Peyer's patch (tissue), 4 donors: ENCODE results near the gene PCDHB13. TPM values are rescaled to one million over a fixed set of nuclear protein-coding genes. Genes with fewer than 3 reads are reported as not detected.
A peak's percentile ranks its signal among the peaks of the same experiment; 100 is the strongest.
"Not testable (repeated sequence)": the region's sequence is repeated elsewhere in the genome, so short reads cannot be mapped to it uniquely, and the experiment has no call there.

Source experiments
- DNase-seq, 3 donors: peaks; one replicate each; pipeline ENCODE4 v3.0.0-alpha.2; 2017 to 2019
- H3K27ac ChIP-seq, 4 donors: fragments of 200-600 bp; sonication (generic); one replicate each; pipeline ENCODE4 v1.5.1; 2016 to 2019
- H3K27me3 ChIP-seq, 2 donors: fragments of 200-600 bp; sonication (generic); one replicate each; pipeline ENCODE4 v1.5.1; 2019
- H3K36me3 ChIP-seq, 3 donors: fragments of 200-600 bp; sonication (generic); one replicate each; pipeline ENCODE4 v1.5.1; 2016 to 2019
- H3K4me1 ChIP-seq, 4 donors: fragments of 200-600 bp; sonication (generic); one replicate each; pipeline ENCODE4 v1.5.1; 2016 to 2019
- H3K4me3 ChIP-seq, 4 donors: fragments of 200-600 bp; sonication (generic); 1 replicate in 3 of 4; 2 replicates in 1 of 4; pipeline ENCODE4 v1.5.1; 2016 to 2019; ENCODE audit warnings: mild to moderate bottlenecking in 1 of 4
- H3K9me3 ChIP-seq, 4 donors: fragments of 200-600 bp; sonication (generic); one replicate each; pipeline ENCODE4 v1.5.1; 2016 to 2019; ENCODE audit warnings: mild to moderate bottlenecking in 1 of 4
- POLR2A ChIP-seq, 2 donors: fragments of 450-650 bp; IDR thresholded peaks; one replicate each; pipeline ENCODE4 v1.5.1; 2017; ENCODE audit warnings: antibody characterized with exemption in 2 of 2, mild to moderate bottlenecking in 2 of 2, moderate library complexity in 2 of 2
- total RNA-seq, 4 donors: library from RNA; depleted of rRNA; stranded (reverse); fragments of >200 nt; gene quantifications; one replicate each; pipeline ENCODE4 v1.1.0, GENCODE V29; 2016
- TF ChIP-seq, protein P1 (sequence below), 6 experiments: fragments of 450-650 bp in 4 of 6; fragments of 200-600 bp in 2 of 6; sonication (generic) in 1 of 6; IDR thresholded peaks; one replicate each; pipeline ENCODE4 v1.5.1; 2017 to 2019; ENCODE audit warnings: antibody characterized with exemption in 6 of 6, mild to moderate bottlenecking in 3 of 6, moderate library complexity in 1 of 6

The PCDHB13 gene
- total RNA-seq, 4 donors from 2014 or later: 0.13 to 0.83 (median 0.32) TPM

DNA sequence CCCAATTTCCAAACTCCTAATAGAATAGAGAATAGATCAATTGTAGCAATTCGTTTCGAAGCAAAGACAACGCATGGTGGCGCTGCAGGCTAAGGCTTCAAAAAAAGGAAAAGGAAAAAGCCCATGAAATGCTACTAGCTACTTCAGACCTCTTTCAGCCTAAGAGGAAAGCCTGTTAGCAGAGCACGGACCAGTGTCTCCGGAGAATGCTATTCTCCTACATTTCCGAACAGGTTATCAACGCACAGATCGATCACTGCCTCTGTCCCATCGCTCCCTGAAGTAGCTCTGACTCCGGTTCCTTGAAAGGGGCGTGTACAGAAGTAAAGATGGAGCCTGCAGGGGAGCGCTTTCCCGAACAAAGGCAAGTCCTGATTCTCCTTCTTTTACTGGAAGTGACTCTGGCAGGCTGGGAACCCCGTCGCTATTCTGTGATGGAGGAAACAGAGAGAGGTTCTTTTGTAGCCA lies 31.6 kb downstream of the PCDHB13 start, which contains the start of gene PCDHB15:
Gene PCDHB15, plus strand, starts transcription at position 146 of the 468 bp plus-strand sequence. Its CDS starts 184 bp downstream, at position 330.
- H3K9me3 ChIP-seq: peaks cover 0 to 89% (median 27%) of the 10 kb centered on the region in 4 donors
- H3K4me3 ChIP-seq: peak within 1 kb of the TSS in 1 of 4 donors; percentile 23
- no peaks in the 10 kb centered on the region for H3K4me1 ChIP-seq
- no peaks in the 10 kb centered on the region for H3K36me3 ChIP-seq
- H3K27me3 ChIP-seq: no peaks in the 10 kb centered on the region
- TF ChIP-seq POLR2A (IDR thresholded peaks at IDR 0.05): no peak
- TF ChIP-seq, protein P1, sequence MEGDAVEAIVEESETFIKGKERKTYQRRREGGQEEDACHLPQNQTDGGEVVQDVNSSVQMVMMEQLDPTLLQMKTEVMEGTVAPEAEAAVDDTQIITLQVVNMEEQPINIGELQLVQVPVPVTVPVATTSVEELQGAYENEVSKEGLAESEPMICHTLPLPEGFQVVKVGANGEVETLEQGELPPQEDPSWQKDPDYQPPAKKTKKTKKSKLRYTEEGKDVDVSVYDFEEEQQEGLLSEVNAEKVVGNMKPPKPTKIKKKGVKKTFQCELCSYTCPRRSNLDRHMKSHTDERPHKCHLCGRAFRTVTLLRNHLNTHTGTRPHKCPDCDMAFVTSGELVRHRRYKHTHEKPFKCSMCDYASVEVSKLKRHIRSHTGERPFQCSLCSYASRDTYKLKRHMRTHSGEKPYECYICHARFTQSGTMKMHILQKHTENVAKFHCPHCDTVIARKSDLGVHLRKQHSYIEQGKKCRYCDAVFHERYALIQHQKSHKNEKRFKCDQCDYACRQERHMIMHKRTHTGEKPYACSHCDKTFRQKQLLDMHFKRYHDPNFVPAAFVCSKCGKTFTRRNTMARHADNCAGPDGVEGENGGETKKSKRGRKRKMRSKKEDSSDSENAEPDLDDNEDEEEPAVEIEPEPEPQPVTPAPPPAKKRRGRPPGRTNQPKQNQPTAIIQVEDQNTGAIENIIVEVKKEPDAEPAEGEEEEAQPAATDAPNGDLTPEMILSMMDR (IDR thresholded peaks at IDR 0.05): peak in 3 of 6 experiments; percentile 7 to 8 (median 7)
- no peak within 1 kb of the TSS for H3K27ac ChIP-seq
- no peak for DNase-seq

DNA sequence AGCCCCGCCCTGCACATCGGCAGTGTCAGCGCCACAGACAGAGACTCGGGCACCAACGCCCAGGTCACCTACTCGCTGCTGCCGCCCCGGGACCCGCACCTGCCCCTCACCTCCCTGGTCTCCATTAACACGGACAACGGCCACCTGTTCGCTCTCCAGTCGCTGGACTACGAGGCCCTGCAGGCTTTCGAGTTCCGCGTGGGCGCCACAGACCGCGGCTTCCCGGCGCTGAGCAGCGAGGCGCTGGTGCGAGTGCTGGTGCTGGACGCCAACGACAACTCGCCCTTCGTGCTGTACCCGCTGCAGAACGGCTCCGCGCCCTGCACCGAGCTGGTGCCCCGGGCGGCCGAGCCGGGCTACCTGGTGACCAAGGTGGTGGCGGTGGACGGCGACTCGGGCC lies 33.3 kb downstream of the PCDHB13 start:
- not testable (repeated sequence) for H3K4me1 ChIP-seq, H3K27ac ChIP-seq, H3K4me3 ChIP-seq, H3K36me3 ChIP-seq, H3K27me3 ChIP-seq, DNase-seq
- peaks cover 0 to 90% (median 20%) of the 10 kb centered on the region in 4 donors for H3K9me3 ChIP-seq

DNA sequence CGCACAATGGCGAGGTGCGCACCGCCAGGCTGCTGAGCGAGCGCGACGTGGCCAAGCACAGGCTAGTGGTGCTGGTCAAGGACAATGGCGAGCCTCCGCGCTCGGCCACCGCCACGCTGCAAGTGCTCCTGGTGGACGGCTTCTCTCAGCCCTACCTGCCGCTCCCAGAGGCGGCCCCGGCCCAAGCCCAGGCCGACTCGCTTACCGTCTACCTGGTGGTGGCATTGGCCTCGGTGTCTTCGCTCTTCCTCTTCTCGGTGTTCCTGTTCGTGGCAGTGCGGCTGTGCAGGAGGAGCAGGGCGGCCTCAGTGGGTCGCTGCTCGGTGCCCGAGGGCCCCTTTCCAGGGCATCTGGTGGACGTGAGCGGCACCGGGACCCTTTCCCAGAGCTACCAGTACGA lies 33.7 kb downstream of the PCDHB13 start:
- H3K9me3 ChIP-seq: peaks cover 0 to 92% (median 19%) of the 10 kb centered on the region in 4 donors
- not testable (repeated sequence) for H3K4me3 ChIP-seq, H3K4me1 ChIP-seq, H3K27me3 ChIP-seq, H3K36me3 ChIP-seq, DNase-seq, H3K27ac ChIP-seq

DNA sequence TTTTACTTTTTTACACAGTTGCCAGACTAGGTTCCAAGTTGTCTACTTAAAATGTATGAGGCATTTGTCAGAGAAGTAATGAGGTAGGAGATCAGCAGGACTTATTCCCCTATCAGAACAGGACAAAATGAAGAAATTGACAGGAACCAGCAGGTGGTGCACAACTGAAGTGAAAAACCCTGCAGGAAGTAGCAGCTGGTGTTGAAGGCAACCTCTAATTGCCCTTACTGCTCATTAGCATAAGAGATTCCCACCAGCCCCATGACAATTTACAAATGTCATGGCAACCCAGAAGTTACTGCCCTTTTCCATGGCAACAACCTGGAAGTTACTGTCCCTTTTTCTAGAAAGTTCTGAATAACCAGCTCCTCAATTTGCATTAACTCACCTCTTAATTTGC lies 36.9 kb downstream of the PCDHB13 start:
- H3K27me3 ChIP-seq: no peaks in the 10 kb centered on the region

DNA sequence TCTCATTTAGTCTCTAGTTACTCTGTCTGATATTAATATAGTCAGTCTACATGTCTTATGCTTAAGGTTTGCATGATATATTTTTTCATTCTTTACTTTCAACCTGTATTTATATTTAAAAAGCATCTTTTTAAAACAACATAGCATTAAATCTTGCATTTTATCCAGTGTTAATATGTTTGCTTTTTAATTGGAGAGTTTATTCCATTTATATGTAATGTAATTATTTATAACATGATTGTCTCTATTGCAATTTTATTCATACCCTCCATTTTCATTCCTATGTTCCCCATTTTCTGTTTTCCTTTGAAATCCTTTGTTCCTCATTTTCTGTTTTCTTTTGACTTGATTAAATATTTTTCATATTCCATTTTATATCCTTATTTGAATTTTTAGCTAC lies 44.7 kb downstream of the PCDHB13 start:
- H3K36me3 ChIP-seq: no peaks in the 10 kb centered on the region
- TF ChIP-seq POLR2A (IDR thresholded peaks at IDR 0.05): no peak
- TF ChIP-seq, protein P1 (IDR thresholded peaks at IDR 0.05): no peak
- no peaks in the 10 kb centered on the region for H3K27me3 ChIP-seq
- no peak for DNase-seq
- H3K4me3 ChIP-seq: no peak overlapping the region
- peaks cover 0 to 94% (median 33%) of the 10 kb centered on the region in 4 donors for H3K9me3 ChIP-seq
- no peak overlapping the region for H3K27ac ChIP-seq
- no peaks in the 10 kb centered on the region for H3K4me1 ChIP-seq

More for the DNA sequence above, 36.9 kb downstream of the PCDHB13 start:
- TF ChIP-seq, protein P1 (IDR thresholded peaks at IDR 0.05): no peak
- TF ChIP-seq POLR2A (IDR thresholded peaks at IDR 0.05): no peak
- peaks cover 0 to 89% (median 19%) of the 10 kb centered on the region in 4 donors for H3K9me3 ChIP-seq
- H3K4me1 ChIP-seq: no peaks in the 10 kb centered on the region
- DNase-seq: no peak
- H3K4me3 ChIP-seq: no peak overlapping the region
- H3K36me3 ChIP-seq: no peaks in the 10 kb centered on the region
- no peak overlapping the region for H3K27ac ChIP-seq

DNA sequence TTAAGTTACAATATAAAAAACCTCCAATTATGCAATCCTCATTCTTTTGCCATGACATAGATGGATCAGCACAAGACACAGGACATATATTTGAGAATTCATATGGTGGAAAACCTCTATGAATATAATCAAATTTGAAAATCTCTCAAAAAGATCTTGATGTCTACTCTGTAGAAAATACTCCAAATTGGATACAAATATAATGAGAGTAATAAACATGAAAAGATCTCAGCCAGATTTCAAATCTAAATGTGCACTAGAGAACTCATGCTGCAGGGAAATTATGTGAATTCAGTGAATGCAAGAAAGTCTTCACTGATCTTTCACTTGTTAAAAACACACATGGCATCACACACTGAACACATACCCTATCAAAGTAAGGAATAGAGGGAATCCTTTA lies 45.2 kb downstream of the PCDHB13 start:
- no peak for DNase-seq
- no peak for TF ChIP-seq POLR2A (IDR thresholded peaks at IDR 0.05)
- TF ChIP-seq, protein P1 (IDR thresholded peaks at IDR 0.05): no peak
- H3K4me3 ChIP-seq: no peak overlapping the region
- peaks cover 0 to 95% (median 33%) of the 10 kb centered on the region in 4 donors for H3K9me3 ChIP-seq
- no peak overlapping the region for H3K27ac ChIP-seq
- no peaks in the 10 kb centered on the region for H3K4me1 ChIP-seq
- H3K27me3 ChIP-seq: no peaks in the 10 kb centered on the region
- H3K36me3 ChIP-seq: no peaks in the 10 kb centered on the region
